ENCODE results near the gene STBD1.

- no peak for TF ChIP-seq EZH2phosphoT487 (IDR thresholded peaks at IDR 0.05; ENCODE audit: low read length)
- no peak for TF ChIP-seq CTCF (IDR thresholded peaks at IDR 0.05; ENCODE audit: low read length)
These were observed 49.6 kb upstream of the STBD1 start for GRCh38 chr4:76256968-76257367.
